ENCODE data around the gene ARL4C. TPM values are rescaled to one million over a fixed set of nuclear protein-coding genes. Genes with fewer than 3 reads are reported as not detected.

ARL4C gene
- total RNA-seq, 2 donors from 2014 or later = 6.6 to 7.8 TPM

GRCh38 chr2:234496055-234496834 is 636 bp downstream of the ARL4C start:
- ATAC-seq (peak; percentile 51), DNase-seq (peak; percentile 31 to 55 (median 41))
- Histone ChIP-seq H3K4me3 (peak overlapping the region; percentile 22 to 54), H3K9me3 (no peaks in the 10 kb centered on the region), H3K36me3 (replicated peaks in 1 of 2; ENCODE audit: insufficient read depth in 1 of 2, low read depth in 2 of 2) (no peaks in the 10 kb centered on the region), H3K27me3 (no peaks in the 10 kb centered on the region), H3K4me1 (peaks cover 10% of the 10 kb centered on the region), H3K27ac (peak overlapping the region; percentile 13 to 84 (median 75))
- 1% methylated on average over 45 to 84 of the region's 89 CpGs for WGBS, 2 donors
- TF ChIP-seq CTCF (IDR thresholded peaks at IDR 0.05) (peak in 1 of 7 experiments; percentile 10), POLR2A (IDR thresholded peaks at IDR 0.05) (peak in 1 of 3 donors; percentile 40)
- intact Hi-C loops (cut with DNase I) = loop anchor here (5.0 kb wide), 1 partner anchor 359 kb away; no protein-coding TSS in a partner anchor

- ATAC-seq (no peak), DNase-seq (no peak)
- H3K9me3 ChIP-seq = no peaks in the 10 kb centered on the region
- WGBS, 2 donors = 10 to 18% methylated on average over 25 to 40 of the region's 40 CpGs
- intact Hi-C loops (cut with DNase I) = loop anchor here (5.0 kb wide), 1 partner anchor 358 kb away; no protein-coding TSS in a partner anchor
- H3K27me3 ChIP-seq = no peaks in the 10 kb centered on the region
- H3K36me3 ChIP-seq (replicated peaks in 1 of 2; ENCODE audit: insufficient read depth in 1 of 2, low read depth in 2 of 2) = no peaks in the 10 kb centered on the region
- H3K4me3 ChIP-seq = peak overlapping the region; percentile 22 to 54
- no peak for TF ChIP-seq CTCF (IDR thresholded peaks at IDR 0.05)
- no peak for TF ChIP-seq POLR2A (IDR thresholded peaks at IDR 0.05)
- peak overlapping the region in 2 of 4 donors; percentile 77 to 84 for H3K27ac ChIP-seq
- peaks cover 10% of the 10 kb centered on the region for H3K4me1 ChIP-seq
Observed at GRCh38 chr2:234495251-234496054, 1.4 kb downstream of the ARL4C start.

GRCh38 chr2:234494361-234495250 is 2.3 kb downstream of the ARL4C start:
- Histone ChIP-seq H3K9me3 (no peaks in the 10 kb centered on the region), H3K27me3 (no peaks in the 10 kb centered on the region), H3K4me1 (peaks cover 10% of the 10 kb centered on the region), H3K4me3 (peak overlapping the region in 1 of 2 donors; percentile 10), H3K27ac (no peak overlapping the region), H3K36me3 (replicated peaks in 1 of 2; ENCODE audit: insufficient read depth in 1 of 2, low read depth in 2 of 2) (no peaks in the 10 kb centered on the region)
- intact Hi-C loops (cut with DNase I) = loop anchor here (5.0 kb wide), 1 partner anchor 357 kb away; no protein-coding TSS in a partner anchor
- TF ChIP-seq CTCF (IDR thresholded peaks at IDR 0.05) (no peak), POLR2A (IDR thresholded peaks at IDR 0.05) (no peak)
- peak in 2 of 4 donors; percentile 38 for DNase-seq
- 32% methylated on average over 9 of the region's 9 CpGs for WGBS, 2 donors
- ATAC-seq = no peak

GRCh38 chr2:234493796-234494195 is 3.1 kb downstream of the ARL4C start:
- Histone ChIP-seq H3K27ac (no peak overlapping the region), H3K4me3 (no peak overlapping the region), H3K4me1 (peaks cover 10% of the 10 kb centered on the region), H3K9me3 (no peaks in the 10 kb centered on the region), H3K27me3 (no peaks in the 10 kb centered on the region), H3K36me3 (replicated peaks in 1 of 2; ENCODE audit: insufficient read depth in 1 of 2, low read depth in 2 of 2) (no peaks in the 10 kb centered on the region)
- intact Hi-C loops (cut with DNase I) = no loop called here
- TF ChIP-seq CTCF (IDR thresholded peaks at IDR 0.05) (no peak), POLR2A (IDR thresholded peaks at IDR 0.05) (no peak)
- ATAC-seq (no peak), DNase-seq (no peak)
- WGBS, 2 donors = 67 to 68% methylated on average over 4 of the region's 4 CpGs

All from body of pancreas (tissue), 4 donors.